Karpas-422 (cell line): ENCODE results near the gene EDIL3. TPM values are rescaled to one million over a fixed set of nuclear protein-coding genes. Genes with fewer than 3 reads are reported as not detected.

ENCODE experiments used
- DNase-seq: peaks from one replicate; pipeline ENCODE4 v3.0.0-alpha.2; 2015
- H2AFZ ChIP-seq: fragments of 200-600 bp; sonication (generic); 2 replicates; pipeline ENCODE4 v1.6.1; 2014; ENCODE audit warnings: antibody characterized with exemption, low read length, mixed read lengths
- H3K27ac ChIP-seq: fragments of 200-600 bp; sonication (generic); 2 replicates; pipeline ENCODE4 v1.5.1; 2014; ENCODE audit warnings: mild to moderate bottlenecking, low read length, moderate library complexity
- H3K27me3 ChIP-seq: fragments of 200-600 bp; sonication (generic); 2 replicates; pipeline ENCODE4 v1.6.1; 2014; ENCODE audit warnings: low read length, mixed read lengths
- H3K36me3 ChIP-seq: fragments of 200-600 bp; sonication (generic); 2 replicates; pipeline ENCODE4 v1.6.1; 2014; ENCODE audit warnings: low read length, mixed read lengths; ENCODE audit not compliant: insufficient read depth
- H3K4me1 ChIP-seq: fragments of 200-600 bp; sonication (generic); 2 replicates; pipeline ENCODE4 v1.6.1; 2014; ENCODE audit warnings: mild to moderate bottlenecking, low read length, mixed read lengths
- H3K4me2 ChIP-seq: fragments of 200-600 bp; sonication (generic); 2 replicates; pipeline ENCODE4 v1.6.1; 2014; ENCODE audit warnings: low read length, low read depth, mild to moderate bottlenecking; ENCODE audit not compliant: poor library complexity, severe bottlenecking
- H3K4me3 ChIP-seq: fragments of 200-600 bp; sonication (generic); 2 replicates; pipeline ENCODE4 v1.5.1; 2014; ENCODE audit warnings: mild to moderate bottlenecking, antibody characterized with exemption, low read length, mixed read lengths
- H3K79me2 ChIP-seq: fragments of 200-600 bp; sonication (generic); 2 replicates; pipeline ENCODE4 v1.6.1; 2014; ENCODE audit warnings: mild to moderate bottlenecking, low read length, mixed read lengths
- H3K9ac ChIP-seq: fragments of 200-600 bp; sonication (generic); 2 replicates; pipeline ENCODE4 v1.6.0; 2014; ENCODE audit warnings: low read length
- H3K9me2 ChIP-seq: fragments of 200-600 bp; sonication (generic), shearing (Covaris generic); replicated peaks from 2 replicates; pipeline ENCODE4 v1.6.0; 2014; ENCODE audit warnings: mild to moderate bottlenecking, low read length, moderate library complexity; ENCODE audit not compliant: insufficient read depth
- H3K9me3 ChIP-seq: fragments of 300-700, 200-600 bp; sonication (generic); 2 replicates; pipeline ENCODE4 v1.6.1; 2014; ENCODE audit warnings: low read length, mixed read lengths
- H4K20me1 ChIP-seq: fragments of 200-600 bp; sonication (generic); 2 replicates; pipeline ENCODE4 v1.6.1; 2014; ENCODE audit warnings: mild to moderate bottlenecking, antibody characterized with exemption, low read length, low read depth; ENCODE audit not compliant: insufficient read depth
- total RNA-seq: library from RNA; depleted of rRNA; stranded (reverse); fragments of >200 nt; shearing (Covaris generic); gene quantifications from 2 replicates; pipeline ENCODE4 v1.2.3, GENCODE V29; 2014; ENCODE audit warnings: low replicate concordance

Gene EDIL3
- total RNA-seq, 1 experiment from 2014 or later = not detected

DNA sequence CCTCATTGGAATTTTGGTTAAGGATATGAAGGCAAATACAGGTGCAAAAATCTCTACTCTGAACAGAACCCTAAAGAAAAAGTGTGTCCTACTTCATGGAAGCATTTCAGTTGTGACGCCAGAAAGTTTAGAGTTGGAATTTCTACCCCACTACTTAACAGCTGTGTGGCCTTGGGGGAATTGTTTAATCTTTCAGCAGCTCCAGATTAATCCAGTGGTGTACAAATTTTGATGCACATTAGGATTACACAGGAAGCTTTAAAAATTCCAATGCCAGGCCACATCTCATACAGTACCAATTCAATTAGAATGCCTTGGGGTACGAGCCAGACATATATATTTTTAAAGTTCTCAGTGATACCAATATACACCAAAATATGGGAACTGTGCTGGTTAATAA is 266.1 kb downstream of the EDIL3 start:
- Histone ChIP-seq H3K27me3 (no peaks in the 10 kb centered on the region), H3K79me2 (no peaks in the 10 kb centered on the region), H3K4me2 (no peak overlapping the region), H3K9me3 (no peaks in the 10 kb centered on the region), H3K4me3 (no peak overlapping the region), H3K4me1 (no peaks in the 10 kb centered on the region), H3K9ac (no peak overlapping the region), H3K9me2 (no peaks in the 10 kb centered on the region), H3K27ac (no peak overlapping the region), H4K20me1 (no peaks in the 10 kb centered on the region), H2AFZ (no peak overlapping the region), H3K36me3 (no peaks in the 10 kb centered on the region)
- DNase-seq = no peak

DNA sequence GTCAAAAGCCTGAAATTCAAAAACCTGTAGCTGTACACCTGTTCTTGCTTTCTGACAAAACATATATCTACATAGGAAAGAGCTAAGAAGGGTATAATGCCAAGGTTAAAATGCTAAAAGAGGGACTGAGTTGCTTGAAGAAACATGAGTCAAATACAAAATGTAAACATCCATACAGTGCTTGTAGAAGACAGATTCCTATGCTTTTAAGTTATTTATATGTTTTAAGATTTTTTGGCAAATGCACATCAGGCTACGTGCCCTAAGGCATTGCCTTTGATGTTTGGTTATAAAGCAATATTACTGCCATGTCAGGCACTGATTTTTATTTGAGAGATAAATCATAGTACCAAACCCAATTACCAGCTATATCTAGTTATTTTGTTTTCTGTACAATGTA is 269.0 kb downstream of the EDIL3 start:
- H3K9ac ChIP-seq = no peak overlapping the region
- no peaks in the 10 kb centered on the region for H3K27me3 ChIP-seq
- H3K79me2 ChIP-seq = no peaks in the 10 kb centered on the region
- H3K9me2 ChIP-seq = no peaks in the 10 kb centered on the region
- H4K20me1 ChIP-seq = no peaks in the 10 kb centered on the region
- no peaks in the 10 kb centered on the region for H3K36me3 ChIP-seq
- H3K9me3 ChIP-seq = no peaks in the 10 kb centered on the region
- H3K27ac ChIP-seq = no peak overlapping the region
- H3K4me3 ChIP-seq = no peak overlapping the region
- no peak for DNase-seq
- H3K4me2 ChIP-seq = no peak overlapping the region
- H3K4me1 ChIP-seq = no peaks in the 10 kb centered on the region
- no peak overlapping the region for H2AFZ ChIP-seq

- Histone ChIP-seq H3K9ac (no peak overlapping the region), H4K20me1 (no peaks in the 10 kb centered on the region), H3K79me2 (no peaks in the 10 kb centered on the region), H3K27me3 (no peaks in the 10 kb centered on the region), H3K9me2 (no peaks in the 10 kb centered on the region), H3K27ac (no peak overlapping the region), H3K36me3 (no peaks in the 10 kb centered on the region), H3K4me3 (no peak overlapping the region), H3K9me3 (no peaks in the 10 kb centered on the region; the same call in 1 of the 2 replicates), H2AFZ (no peak overlapping the region), H3K4me1 (no peaks in the 10 kb centered on the region), H3K4me2 (no peak overlapping the region)
- no peak for DNase-seq
These were observed 271.2 kb downstream of the EDIL3 start for GRCh38 chr5:84113246-84114105.

DNA sequence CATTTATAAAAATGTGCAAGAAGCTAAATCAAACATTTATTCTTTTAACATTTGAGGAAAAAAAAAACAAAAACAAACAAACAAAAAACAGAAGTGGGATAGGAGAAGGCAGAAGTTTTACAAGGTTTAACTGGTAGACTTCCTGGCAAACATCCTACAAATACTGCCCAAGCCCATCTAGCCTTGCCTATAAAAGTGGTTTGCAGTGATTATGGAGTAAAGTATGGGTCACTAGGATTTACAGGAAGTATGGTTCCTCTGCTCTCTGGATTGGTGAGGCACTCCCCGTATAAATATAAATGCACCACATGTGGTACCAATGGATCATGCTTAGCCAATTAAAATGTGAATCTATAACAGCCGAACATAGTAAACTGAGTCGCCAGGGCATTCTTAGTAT is 291.9 kb downstream of the EDIL3 start:
- no peaks in the 10 kb centered on the region for H4K20me1 ChIP-seq
- H3K4me3 ChIP-seq = no peak overlapping the region
- no peaks in the 10 kb centered on the region; the same call in 1 of the 2 replicates for H3K9me2 ChIP-seq

GRCh38 chr5:84091127-84091799 is 293.4 kb downstream of the EDIL3 start:
- no peaks in the 10 kb centered on the region for H4K20me1 ChIP-seq
- H3K9me2 ChIP-seq = no peaks in the 10 kb centered on the region; the same call in 1 of the 2 replicates
- DNase-seq = no peak
- no peak overlapping the region for H3K27ac ChIP-seq
- H3K4me2 ChIP-seq = no peak overlapping the region
- no peak overlapping the region for H3K4me3 ChIP-seq
- H3K4me1 ChIP-seq = no peaks in the 10 kb centered on the region
- H3K27me3 ChIP-seq = no peaks in the 10 kb centered on the region; the same call in 1 of the 2 replicates
- no peak overlapping the region for H2AFZ ChIP-seq
- H3K9me3 ChIP-seq = no peaks in the 10 kb centered on the region
- no peaks in the 10 kb centered on the region for H3K79me2 ChIP-seq
- no peak overlapping the region for H3K9ac ChIP-seq
- H3K36me3 ChIP-seq = no peaks in the 10 kb centered on the region

More for the DNA sequence above, 291.9 kb downstream of the EDIL3 start:
- no peaks in the 10 kb centered on the region for H3K79me2 ChIP-seq
- H3K27me3 ChIP-seq = no peaks in the 10 kb centered on the region; the same call in 1 of the 2 replicates
- H3K36me3 ChIP-seq = no peaks in the 10 kb centered on the region
- no peaks in the 10 kb centered on the region for H3K4me1 ChIP-seq
- no peak overlapping the region for H3K9ac ChIP-seq
- H3K4me2 ChIP-seq = no peak overlapping the region
- DNase-seq = no peak
- H2AFZ ChIP-seq = no peak overlapping the region
- no peaks in the 10 kb centered on the region for H3K9me3 ChIP-seq
- no peak overlapping the region for H3K27ac ChIP-seq

- Histone ChIP-seq H3K36me3 (no peaks in the 10 kb centered on the region), H2AFZ (no peak overlapping the region), H3K27me3 (no peaks in the 10 kb centered on the region; the same call in 1 of the 2 replicates), H3K9me2 (no peaks in the 10 kb centered on the region; the same call in 1 of the 2 replicates), H3K9me3 (no peaks in the 10 kb centered on the region), H3K4me3 (no peak overlapping the region), H4K20me1 (no peaks in the 10 kb centered on the region), H3K79me2 (no peaks in the 10 kb centered on the region), H3K27ac (no peak overlapping the region), H3K9ac (no peak overlapping the region), H3K4me1 (no peaks in the 10 kb centered on the region), H3K4me2 (no peak overlapping the region)
- DNase-seq = no peak
These were observed 295.7 kb downstream of the EDIL3 start for GRCh38 chr5:84088996-84089395.

DNA sequence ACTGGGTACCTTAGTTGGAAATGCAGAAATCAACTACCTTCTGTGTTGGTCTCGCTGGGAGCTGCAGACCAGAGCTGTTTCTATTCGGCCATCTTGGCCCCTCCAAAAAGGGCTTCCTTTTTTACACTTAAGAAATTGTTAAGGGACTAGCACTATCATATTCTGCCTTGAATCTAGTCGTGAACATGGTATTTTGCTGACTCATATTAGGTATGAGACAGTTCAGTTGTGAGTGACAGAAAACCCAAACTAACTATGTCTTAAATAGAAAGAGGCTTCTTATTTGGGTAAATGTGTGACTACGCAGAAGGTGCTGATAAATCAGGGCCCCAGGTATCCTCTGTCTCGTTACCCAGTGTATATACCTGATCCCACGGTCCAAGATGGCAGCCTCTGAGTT is 298.2 kb downstream of the EDIL3 start:
- Histone ChIP-seq H3K9me2 (no peaks in the 10 kb centered on the region), H3K27ac (no peak overlapping the region), H3K79me2 (no peaks in the 10 kb centered on the region), H4K20me1 (no peaks in the 10 kb centered on the region), H3K9me3 (no peaks in the 10 kb centered on the region), H3K9ac (no peak overlapping the region), H2AFZ (no peak overlapping the region), H3K27me3 (no peaks in the 10 kb centered on the region; the same call in 1 of the 2 replicates), H3K4me1 (no peaks in the 10 kb centered on the region), H3K4me2 (no peak overlapping the region), H3K36me3 (no peaks in the 10 kb centered on the region), H3K4me3 (no peak overlapping the region)
- no peak for DNase-seq

GRCh38 chr5:84085387-84086041 is 299.2 kb downstream of the EDIL3 start:
- Histone ChIP-seq H3K9ac (no peak overlapping the region), H4K20me1 (no peaks in the 10 kb centered on the region), H3K4me2 (no peak overlapping the region), H3K9me3 (no peaks in the 10 kb centered on the region), H3K9me2 (no peaks in the 10 kb centered on the region), H2AFZ (no peak overlapping the region), H3K27ac (no peak overlapping the region), H3K4me3 (no peak overlapping the region), H3K79me2 (no peaks in the 10 kb centered on the region), H3K27me3 (no peaks in the 10 kb centered on the region; the same call in 1 of the 2 replicates), H3K4me1 (no peaks in the 10 kb centered on the region), H3K36me3 (no peaks in the 10 kb centered on the region)
- DNase-seq = no peak
